Spleen (tissue), 7 donors: ENCODE results near the gene DDAH1.

Experiments
- POLR2A ChIP-seq, 3 donors: fragments of 450-650 bp; IDR thresholded peaks; one replicate each; pipeline ENCODE4 v1.5.1; 2017; ENCODE audit warnings: antibody characterized with exemption in 3 of 3, mild to moderate bottlenecking in 1 of 3
- POLR2AphosphoS5 ChIP-seq, 3 donors: sonication (generic); formaldehyde crosslinking; IDR thresholded peaks; one replicate each; pipeline ENCODE4 v1.5.1; 2017; ENCODE audit warnings: antibody characterized with exemption in 3 of 3
- TF ChIP-seq, protein P1 (sequence below), 11 experiments: fragments of 200-600 bp in 7 of 11; fragments of 450-650 bp in 4 of 11; sonication (generic) in 4 of 11; IDR thresholded peaks in 8 of 11; conservative IDR thresholded peaks in 3 of 11; 1 replicate in 7 of 11; 2 replicates in 4 of 11; pipeline versions ENCODE4 v1.4.0 to v1.8.0; 2016 to 2021; ENCODE audit warnings: antibody characterized with exemption in 11 of 11, inconsistent platforms in 4 of 11, mild to moderate bottlenecking in 1 of 11
- donor health status: DM: no; HTN: no; CAD: no; lungs with moderate emphysema.
- donor health status: DM: no; HTN: no; CAD: no.
- donor health status: DM: no; HTN: no; CAD: no.

DNA sequence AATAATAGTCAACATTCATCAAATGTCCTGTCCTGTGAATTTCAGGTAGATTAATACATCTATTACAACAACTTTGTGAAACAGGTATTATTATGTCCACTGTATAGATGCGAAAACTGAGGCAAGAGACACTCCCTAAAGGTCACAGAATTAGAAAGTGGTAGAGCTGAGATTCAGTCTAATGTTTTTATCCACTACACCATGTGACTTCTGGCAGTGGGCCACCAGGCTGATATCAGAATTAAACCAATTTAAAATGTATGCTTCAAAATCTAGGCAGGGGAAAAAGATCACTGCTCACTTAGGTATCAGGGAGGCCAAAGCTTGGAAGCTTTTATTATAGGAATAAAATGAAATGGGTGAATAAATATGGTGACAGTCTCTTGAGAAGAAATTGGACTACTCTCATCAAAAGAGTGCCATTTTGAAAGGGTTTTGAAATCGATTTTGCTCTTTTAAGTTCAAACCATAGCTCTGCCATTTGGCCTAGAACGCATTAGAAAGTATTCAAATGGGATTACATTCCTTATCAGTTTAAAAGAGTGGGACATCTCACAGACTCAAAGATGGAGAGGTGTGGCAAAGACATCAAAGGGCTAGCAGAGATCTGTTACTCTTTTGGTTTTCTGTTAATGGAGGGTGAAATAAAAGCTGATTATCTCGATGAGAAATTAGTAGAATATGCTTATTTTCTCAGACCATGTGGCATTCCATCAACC lies 1.9 kb downstream of the DDAH1 start:
- TF ChIP-seq POLR2A (IDR thresholded peaks at IDR 0.05) (no peak), POLR2AphosphoS5 (IDR thresholded peaks at IDR 0.05) (no peak)
- TF ChIP-seq, protein P1, sequence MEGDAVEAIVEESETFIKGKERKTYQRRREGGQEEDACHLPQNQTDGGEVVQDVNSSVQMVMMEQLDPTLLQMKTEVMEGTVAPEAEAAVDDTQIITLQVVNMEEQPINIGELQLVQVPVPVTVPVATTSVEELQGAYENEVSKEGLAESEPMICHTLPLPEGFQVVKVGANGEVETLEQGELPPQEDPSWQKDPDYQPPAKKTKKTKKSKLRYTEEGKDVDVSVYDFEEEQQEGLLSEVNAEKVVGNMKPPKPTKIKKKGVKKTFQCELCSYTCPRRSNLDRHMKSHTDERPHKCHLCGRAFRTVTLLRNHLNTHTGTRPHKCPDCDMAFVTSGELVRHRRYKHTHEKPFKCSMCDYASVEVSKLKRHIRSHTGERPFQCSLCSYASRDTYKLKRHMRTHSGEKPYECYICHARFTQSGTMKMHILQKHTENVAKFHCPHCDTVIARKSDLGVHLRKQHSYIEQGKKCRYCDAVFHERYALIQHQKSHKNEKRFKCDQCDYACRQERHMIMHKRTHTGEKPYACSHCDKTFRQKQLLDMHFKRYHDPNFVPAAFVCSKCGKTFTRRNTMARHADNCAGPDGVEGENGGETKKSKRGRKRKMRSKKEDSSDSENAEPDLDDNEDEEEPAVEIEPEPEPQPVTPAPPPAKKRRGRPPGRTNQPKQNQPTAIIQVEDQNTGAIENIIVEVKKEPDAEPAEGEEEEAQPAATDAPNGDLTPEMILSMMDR (IDR thresholded peaks at IDR 0.05 in 8 of 11, conservative IDR thresholded peaks at IDR 0.05 in 3 of 11): no peak
